ENCODE measurements around the gene SYCE3. TPM values are rescaled to one million over a fixed set of nuclear protein-coding genes. Genes with fewer than 3 reads are reported as not detected.

The SYCE3 gene
- total and polyA plus RNA-seq, 9 of the 15 experiments (the other 6 are each of a cell fraction or from before 2014, with no cell fraction given) = 0.56 TPM; not detected in 8

DNA sequence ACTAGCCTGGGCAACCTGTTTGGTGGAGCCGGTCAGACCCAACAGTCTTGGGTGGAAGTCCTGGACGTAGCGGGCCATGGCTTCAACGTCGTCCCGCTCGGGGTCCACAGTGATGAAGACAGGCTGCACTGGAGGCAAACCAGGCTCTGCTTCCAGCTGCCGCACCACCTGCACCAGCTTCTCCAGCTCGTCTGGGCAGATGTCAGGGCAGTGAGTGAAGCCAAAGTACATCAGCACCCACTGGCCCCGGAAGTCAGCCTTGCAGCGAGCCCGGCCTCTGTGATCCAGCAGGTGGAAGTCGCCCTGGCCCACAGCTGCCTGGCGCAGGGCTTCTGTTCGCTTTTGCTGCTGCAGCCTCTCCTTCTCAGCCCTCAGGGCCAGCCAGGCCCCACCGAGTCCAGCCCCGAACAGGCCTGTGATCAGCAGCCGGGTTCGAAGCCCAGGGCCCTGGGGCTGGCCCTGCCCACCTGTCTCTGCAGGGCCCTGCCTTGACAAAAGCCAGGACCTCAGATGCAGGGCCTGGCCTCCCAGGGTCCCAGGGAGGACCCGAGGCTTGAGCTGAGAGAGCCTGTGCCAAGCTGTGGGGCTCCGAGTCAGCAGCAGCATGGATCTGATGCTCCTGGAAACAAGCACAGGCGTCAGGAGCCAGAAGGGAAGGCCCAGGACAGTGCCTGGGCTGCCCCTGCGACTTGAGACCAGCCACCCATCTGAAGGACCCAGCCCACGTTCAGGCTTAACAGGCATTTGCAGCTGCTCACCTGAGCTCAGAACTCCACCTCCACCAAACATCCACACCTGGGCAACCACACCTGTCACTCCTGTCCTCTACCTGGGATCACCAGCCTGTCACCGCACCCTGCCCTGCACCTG lies 38.7 kb downstream of the SYCE3 start:
- intact Hi-C loops (cut with micrococcal nuclease) (no loop called here), in situ Hi-C loops (cut with MboI) (loop anchor here (5.0 kb wide), 1 partner anchor 43 kb away; no protein-coding TSS in a partner anchor)
- DNase-seq (ENCODE audit: extremely low read depth in 1 of 4, low spot score in 3 of 4) (no peak), ATAC-seq (no peak), FAIRE-seq (no peak)
- WGBS (ENCODE audit: insufficient coverage, low coverage, missing lambda C conversion rate) = 70% methylated on average over 14 of the region's 25 CpGs
- TF ChIP-seq ZC3H4 (CRISPR knock-in tag; IDR thresholded peaks at IDR 0.05; ENCODE audit: borderline replicate concordance) (no peak), DPF2 (IDR thresholded peaks at IDR 0.05) (no peak), RBFOX2 (IDR thresholded peaks at IDR 0.05; ENCODE audit: low read depth, low read length) (peak; percentile 55), COPS2 (conservative IDR thresholded peaks at IDR 0.05) (no peak), RBM22 (IDR thresholded peaks at IDR 0.05; ENCODE audit: low read depth, low read length, poor library complexity, severe bottlenecking) (peak; percentile 46), ZEB2 (IDR thresholded peaks at IDR 0.05) (0 out of 2 replicates have a peak, but pooled peaks have one; percentile 36), CCNT2 (IDR thresholded peaks at IDR 0.05; ENCODE audit: borderline replicate concordance, extremely low read depth, insufficient read length, low read depth, low read length) (no peak), SUPT5H (IDR thresholded peaks at IDR 0.05) (0 out of 2 replicates have a peak, but pooled peaks have one; percentile 27), POLR2A (conservative IDR thresholded peaks at IDR 0.05) (peak; percentile 6; the same call in 1 of the 2 replicates), ZNF134 (CRISPR knock-in tag; conservative IDR thresholded peaks at IDR 0.05) (no peak), POLR2G (IDR thresholded peaks at IDR 0.05; ENCODE audit: low read depth, low read length) (peak; percentile 80)
- TF ChIP-seq, protein P1, sequence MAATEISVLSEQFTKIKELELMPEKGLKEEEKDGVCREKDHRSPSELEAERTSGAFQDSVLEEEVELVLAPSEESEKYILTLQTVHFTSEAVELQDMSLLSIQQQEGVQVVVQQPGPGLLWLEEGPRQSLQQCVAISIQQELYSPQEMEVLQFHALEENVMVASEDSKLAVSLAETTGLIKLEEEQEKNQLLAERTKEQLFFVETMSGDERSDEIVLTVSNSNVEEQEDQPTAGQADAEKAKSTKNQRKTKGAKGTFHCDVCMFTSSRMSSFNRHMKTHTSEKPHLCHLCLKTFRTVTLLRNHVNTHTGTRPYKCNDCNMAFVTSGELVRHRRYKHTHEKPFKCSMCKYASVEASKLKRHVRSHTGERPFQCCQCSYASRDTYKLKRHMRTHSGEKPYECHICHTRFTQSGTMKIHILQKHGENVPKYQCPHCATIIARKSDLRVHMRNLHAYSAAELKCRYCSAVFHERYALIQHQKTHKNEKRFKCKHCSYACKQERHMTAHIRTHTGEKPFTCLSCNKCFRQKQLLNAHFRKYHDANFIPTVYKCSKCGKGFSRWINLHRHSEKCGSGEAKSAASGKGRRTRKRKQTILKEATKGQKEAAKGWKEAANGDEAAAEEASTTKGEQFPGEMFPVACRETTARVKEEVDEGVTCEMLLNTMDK (IDR thresholded peaks at IDR 0.05; ENCODE audit: borderline replicate concordance, insufficient read depth, low read depth, low read length, poor library complexity, severe bottlenecking) = no peak
- TF ChIP-seq, protein P2, sequence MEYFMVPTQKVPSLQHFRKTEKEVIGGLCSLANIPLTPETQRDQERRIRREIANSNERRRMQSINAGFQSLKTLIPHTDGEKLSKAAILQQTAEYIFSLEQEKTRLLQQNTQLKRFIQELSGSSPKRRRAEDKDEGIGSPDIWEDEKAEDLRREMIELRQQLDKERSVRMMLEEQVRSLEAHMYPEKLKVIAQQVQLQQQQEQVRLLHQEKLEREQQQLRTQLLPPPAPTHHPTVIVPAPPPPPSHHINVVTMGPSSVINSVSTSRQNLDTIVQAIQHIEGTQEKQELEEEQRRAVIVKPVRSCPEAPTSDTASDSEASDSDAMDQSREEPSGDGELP (CRISPR knock-in tag; IDR thresholded peaks at IDR 0.05; ENCODE audit: borderline replicate concordance) = 0 out of 2 replicates have a peak, but pooled peaks have one; percentile 16
- TF ChIP-seq, protein P3, sequence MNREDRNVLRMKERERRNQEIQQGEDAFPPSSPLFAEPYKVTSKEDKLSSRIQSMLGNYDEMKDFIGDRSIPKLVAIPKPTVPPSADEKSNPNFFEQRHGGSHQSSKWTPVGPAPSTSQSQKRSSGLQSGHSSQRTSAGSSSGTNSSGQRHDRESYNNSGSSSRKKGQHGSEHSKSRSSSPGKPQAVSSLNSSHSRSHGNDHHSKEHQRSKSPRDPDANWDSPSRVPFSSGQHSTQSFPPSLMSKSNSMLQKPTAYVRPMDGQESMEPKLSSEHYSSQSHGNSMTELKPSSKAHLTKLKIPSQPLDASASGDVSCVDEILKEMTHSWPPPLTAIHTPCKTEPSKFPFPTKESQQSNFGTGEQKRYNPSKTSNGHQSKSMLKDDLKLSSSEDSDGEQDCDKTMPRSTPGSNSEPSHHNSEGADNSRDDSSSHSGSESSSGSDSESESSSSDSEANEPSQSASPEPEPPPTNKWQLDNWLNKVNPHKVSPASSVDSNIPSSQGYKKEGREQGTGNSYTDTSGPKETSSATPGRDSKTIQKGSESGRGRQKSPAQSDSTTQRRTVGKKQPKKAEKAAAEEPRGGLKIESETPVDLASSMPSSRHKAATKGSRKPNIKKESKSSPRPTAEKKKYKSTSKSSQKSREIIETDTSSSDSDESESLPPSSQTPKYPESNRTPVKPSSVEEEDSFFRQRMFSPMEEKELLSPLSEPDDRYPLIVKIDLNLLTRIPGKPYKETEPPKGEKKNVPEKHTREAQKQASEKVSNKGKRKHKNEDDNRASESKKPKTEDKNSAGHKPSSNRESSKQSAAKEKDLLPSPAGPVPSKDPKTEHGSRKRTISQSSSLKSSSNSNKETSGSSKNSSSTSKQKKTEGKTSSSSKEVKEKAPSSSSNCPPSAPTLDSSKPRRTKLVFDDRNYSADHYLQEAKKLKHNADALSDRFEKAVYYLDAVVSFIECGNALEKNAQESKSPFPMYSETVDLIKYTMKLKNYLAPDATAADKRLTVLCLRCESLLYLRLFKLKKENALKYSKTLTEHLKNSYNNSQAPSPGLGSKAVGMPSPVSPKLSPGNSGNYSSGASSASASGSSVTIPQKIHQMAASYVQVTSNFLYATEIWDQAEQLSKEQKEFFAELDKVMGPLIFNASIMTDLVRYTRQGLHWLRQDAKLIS (CRISPR knock-in tag; IDR thresholded peaks at IDR 0.05) = 0 out of 2 replicates have a peak, but pooled peaks have one; percentile 59
- no peaks in the 10 kb centered on the region for H3K27me3 ChIP-seq (ENCODE audit: control insufficient read depth in 2 of 2, insufficient read depth in 2 of 2, low read length in 2 of 2)
- peak overlapping the region; percentile 86 to 96 for H3K9ac ChIP-seq (ENCODE audit: insufficient read depth in 1 of 2, low read depth in 2 of 2, low read length in 2 of 2)
- H3K36me3 ChIP-seq (ENCODE audit: control insufficient read depth, insufficient read depth, low read length) = peaks cover 47% of the 10 kb centered on the region; the same call in 1 of the 3 replicates
- ChIA-PET CTCF (ENCODE audit: low intra/inter-chr PET ratio) (no interaction called here), POLR2A (interaction anchor here (0.6 to 5.3 kb wide), 4 partner anchors 15 to 282 kb away, joined by 3 to 65 read pairs (median 3); partner anchors contain the start of genes CHKB, KLHDC7B, LMF2 and NCAPH2)
- H2AFZ ChIP-seq (ENCODE audit: low read depth, low read length) = no peak overlapping the region
- no TSS peak for BruUV-seq (replicated peaks)
- no peaks in the 10 kb centered on the region for H3K9me1 ChIP-seq (ENCODE audit: control insufficient read depth, insufficient read depth, low read length)
- H3K4me3 ChIP-seq = peak overlapping the region; percentile 71
- peaks cover 8 to 52% of the 10 kb centered on the region in 2 experiments; a peak in 4 of 5 replicates for H3K4me1 ChIP-seq (replicated peaks in 1 of 2; ENCODE audit: control insufficient read depth in 2 of 2, insufficient read depth in 2 of 2, low read length in 2 of 2)
- no peaks in the 10 kb centered on the region for H3K9me3 ChIP-seq (replicated peaks; ENCODE audit: control insufficient read depth, insufficient read depth, low read depth, low read length)
- H3K27ac ChIP-seq (ENCODE audit: extremely low read depth, low read depth, low read length) = peak overlapping the region; percentile 89; the same call in 2 of the 3 replicates
- H4K20me1 ChIP-seq (replicated peaks; ENCODE audit: control insufficient read depth, insufficient read depth, low read length) = peaks cover 12% of the 10 kb centered on the region; the same call in 1 of the 2 replicates
- peak overlapping the region; percentile 88 for H3K4me2 ChIP-seq (ENCODE audit: insufficient read depth, low read length)
- H3K79me2 ChIP-seq (ENCODE audit: control insufficient read depth, insufficient read depth, low read length) = peaks cover 34% of the 10 kb centered on the region

Data from K562 (cell line).